Loucy (cell line): ENCODE results near the gene LRRIQ1.

ENCODE experiments used
- H2AFZ ChIP-seq: fragments of 200-600 bp; sonication (generic); 2 replicates; pipeline ENCODE4 v1.6.0; 2016; ENCODE audit warnings: antibody characterized with exemption, mild to moderate bottlenecking, low read length, moderate library complexity
- H3F3A ChIP-seq: fragments of 200-600 bp; 2 replicates; pipeline ENCODE4 v1.6.0; 2016; ENCODE audit warnings: antibody characterized with exemption, low read depth, mild to moderate bottlenecking
- H3K27me3 ChIP-seq: fragments of 200-600 bp; sonication (generic); 2 replicates; pipeline ENCODE4 v1.6.1; 2014; ENCODE audit warnings: low read length, mild to moderate bottlenecking; ENCODE audit not compliant: insufficient read depth, poor library complexity, severe bottlenecking
- H3K36me3 ChIP-seq: fragments of 200-600 bp; sonication (generic); 2 replicates; pipeline ENCODE4 v1.6.1; 2016; ENCODE audit warnings: low read length; ENCODE audit not compliant: insufficient read depth
- H3K4me1 ChIP-seq: fragments of 200-600 bp; sonication (generic); 2 replicates; pipeline ENCODE4 v1.5.1; 2014; ENCODE audit warnings: low read length, mild to moderate bottlenecking; ENCODE audit not compliant: insufficient read depth, poor library complexity, severe bottlenecking
- H3K4me2 ChIP-seq: fragments of 200-600 bp; sonication (generic); 2 replicates; pipeline ENCODE4 v1.6.0; 2014; ENCODE audit warnings: antibody characterized with exemption, low read length, low read depth, mild to moderate bottlenecking; ENCODE audit not compliant: poor library complexity, severe bottlenecking
- H3K4me3 ChIP-seq: fragments of 200-600 bp; sonication (generic); 2 replicates; pipeline ENCODE4 v1.5.1; 2014; ENCODE audit warnings: low read length, mild to moderate bottlenecking, mixed read lengths; ENCODE audit not compliant: poor library complexity, severe bottlenecking
- H3K79me2 ChIP-seq: fragments of 200-600 bp; sonication (generic); 2 replicates; pipeline ENCODE4 v1.6.1; 2014; ENCODE audit warnings: low read length; ENCODE audit not compliant: insufficient read depth
- H3K9ac ChIP-seq: fragments of 200-600 bp; sonication (generic); 2 replicates; pipeline ENCODE4 v1.6.0; 2014; ENCODE audit warnings: mild to moderate bottlenecking, low read depth, low read length, moderate library complexity; ENCODE audit not compliant: poor library complexity, severe bottlenecking
- H3K9me2 ChIP-seq: fragments of 200-600 bp; sonication (generic); replicated peaks from 2 replicates; pipeline ENCODE4 v1.6.1; 2016; ENCODE audit warnings: low read depth, low read length, mixed read lengths
- H3K9me3 ChIP-seq: fragments of 200-600 bp; sonication (generic); 2 replicates; pipeline ENCODE4 v1.6.1; 2014; ENCODE audit warnings: mild to moderate bottlenecking, antibody characterized with exemption, low read length, low read depth; ENCODE audit not compliant: insufficient read depth
- H4K20me1 ChIP-seq: fragments of 200-600 bp; sonication (generic); 2 replicates; pipeline ENCODE4 v1.6.0; 2014; ENCODE audit warnings: antibody characterized with exemption, low read length, mild to moderate bottlenecking; ENCODE audit not compliant: insufficient read depth, poor library complexity, severe bottlenecking
- CTCF ChIP-seq: fragments of 200-600 bp; sonication (generic); conservative IDR thresholded peaks from 2 replicates; pipeline ENCODE4 v1.5.1; 2014; ENCODE audit warnings: mild to moderate bottlenecking, antibody characterized with exemption, low read length
- EZH2phosphoT487 ChIP-seq: fragments of 200-600 bp; IDR thresholded peaks from 2 replicates; pipeline ENCODE4 v1.6.1; 2018; ENCODE audit warnings: antibody characterized with exemption, mild to moderate bottlenecking, moderate library complexity, borderline replicate concordance

The LRRIQ1 gene

GRCh38 chr12:85257671-85258070, 221.5 kb downstream of the LRRIQ1 start:
- H3F3A ChIP-seq, result no peaks in the 10 kb centered on the region
- H3K9me2 ChIP-seq, result no peaks in the 10 kb centered on the region
- H3K4me2 ChIP-seq, result no peak overlapping the region
- no peaks in the 10 kb centered on the region for H4K20me1 ChIP-seq
- no peak overlapping the region for H2AFZ ChIP-seq
- H3K4me1 ChIP-seq, result no peaks in the 10 kb centered on the region
- no peaks in the 10 kb centered on the region for H3K9me3 ChIP-seq
- TF ChIP-seq EZH2phosphoT487, result no peak
- TF ChIP-seq CTCF, result no peak
- H3K79me2 ChIP-seq, result no peaks in the 10 kb centered on the region
- no peak overlapping the region for H3K9ac ChIP-seq
- no peaks in the 10 kb centered on the region for H3K36me3 ChIP-seq
- no peak overlapping the region for H3K4me3 ChIP-seq
- no peaks in the 10 kb centered on the region for H3K27me3 ChIP-seq

GRCh38 chr12:85260447-85260846, 224.3 kb downstream of the LRRIQ1 start:
- Histone ChIP-seq H3K4me3 (no peak overlapping the region), H4K20me1 (no peaks in the 10 kb centered on the region), H3K9me2 (no peaks in the 10 kb centered on the region), H2AFZ (no peak overlapping the region), H3K79me2 (no peaks in the 10 kb centered on the region), H3K9me3 (no peaks in the 10 kb centered on the region), H3K36me3 (no peaks in the 10 kb centered on the region), H3F3A (no peaks in the 10 kb centered on the region), H3K4me1 (no peaks in the 10 kb centered on the region), H3K27me3 (no peaks in the 10 kb centered on the region), H3K9ac (no peak overlapping the region), H3K4me2 (no peak overlapping the region)
- TF ChIP-seq CTCF (no peak), EZH2phosphoT487 (no peak)

- Histone ChIP-seq H3K9me2 (no peaks in the 10 kb centered on the region), H3K9me3 (no peaks in the 10 kb centered on the region), H3K9ac (no peak overlapping the region), H2AFZ (no peak overlapping the region), H3K79me2 (no peaks in the 10 kb centered on the region), H4K20me1 (no peaks in the 10 kb centered on the region), H3K4me3 (no peak overlapping the region), H3K4me1 (no peaks in the 10 kb centered on the region), H3K4me2 (no peak overlapping the region), H3K36me3 (no peaks in the 10 kb centered on the region), H3K27me3 (no peaks in the 10 kb centered on the region), H3F3A (no peaks in the 10 kb centered on the region)
- TF ChIP-seq CTCF (no peak), EZH2phosphoT487 (no peak)
Measured at GRCh38 chr12:85260896-85261295, 224.7 kb downstream of the LRRIQ1 start.
